SK-N-SH treated with all-trans-retinoic acid at 6 μM for 48 hours (cell line): ENCODE results near the gene HEPHL1.

ENCODE experiments used
- ATAC-seq: fragments of 200-7000 bp; cut with Tn5 transposase; 3 replicates; pipeline ENCODE4 v1.9.1; 2020; ENCODE audit warnings: mild to moderate bottlenecking, moderate library complexity
- ARNTL ChIP-seq: fragments of 450-650 bp; formaldehyde crosslinking; IDR thresholded peaks from 2 replicates; pipeline ENCODE4 v1.5.0; 2020; ENCODE audit warnings: low read depth, mild to moderate bottlenecking, moderate library complexity, borderline replicate concordance
- CREB5 ChIP-seq: fragments of 250-450 bp; sonication (Bioruptor Pico); IDR thresholded peaks from 2 replicates; pipeline ENCODE4 v1.5.1; 2020; ENCODE audit warnings: low read depth, mild to moderate bottlenecking, moderate library complexity
- CSDC2 ChIP-seq: fragments of 250-450 bp; sonication (Bioruptor Pico); IDR thresholded peaks from 2 replicates; pipeline ENCODE4 v1.5.0; 2020; ENCODE audit warnings: mild to moderate bottlenecking, moderate library complexity
- ESRRG ChIP-seq: fragments of 250-450 bp; sonication (Bioruptor Pico); IDR thresholded peaks from 2 replicates; pipeline ENCODE4 v1.6.1; 2021; ENCODE audit warnings: mild to moderate bottlenecking
- GLIS3 ChIP-seq: fragments of 250-450 bp; sonication (Bioruptor Pico); IDR thresholded peaks from 2 replicates; pipeline ENCODE4 v1.5.0; 2020; ENCODE audit warnings: mild to moderate bottlenecking, moderate library complexity
- ISL1 ChIP-seq: fragments of 250-450 bp; sonication (Bioruptor Pico); IDR thresholded peaks from 2 replicates; pipeline ENCODE4 v2.1.2; 2022; ENCODE audit warnings: mild to moderate bottlenecking, moderate library complexity
- POU6F1 ChIP-seq: fragments of 250-450 bp; sonication (Bioruptor Pico); IDR thresholded peaks from 2 replicates; pipeline ENCODE4 v1.8.0; 2021; ENCODE audit warnings: low read depth, mild to moderate bottlenecking, moderate library complexity, borderline replicate concordance
- PPARA ChIP-seq: fragments of 250-450 bp; sonication (Bioruptor Pico); IDR thresholded peaks from 2 replicates; pipeline ENCODE4 v1.5.0; 2020; ENCODE audit warnings: mild to moderate bottlenecking, borderline replicate concordance
- SNAI2 ChIP-seq: fragments of 250-450 bp; sonication (Bioruptor Pico); IDR thresholded peaks from 2 replicates; pipeline ENCODE4 v1.5.0; 2020; ENCODE audit warnings: mild to moderate bottlenecking, moderate library complexity
- TCF4 ChIP-seq: fragments of 250-450 bp; sonication (Bioruptor Pico); IDR thresholded peaks from 2 replicates; pipeline ENCODE4 v1.8.0; 2021; ENCODE audit warnings: mild to moderate bottlenecking, moderate library complexity, borderline replicate concordance
- TSHZ2 ChIP-seq: fragments of 250-450 bp; sonication (Bioruptor Pico); IDR thresholded peaks from 2 replicates; pipeline ENCODE4 v1.5.0; 2020; ENCODE audit warnings: mild to moderate bottlenecking, moderate library complexity
- ZFP3 ChIP-seq: fragments of 250-450 bp; sonication (Bioruptor Pico); IDR thresholded peaks from 2 replicates; pipeline ENCODE4 v1.5.0; 2020; ENCODE audit warnings: mild to moderate bottlenecking, moderate library complexity
- ZFP30 ChIP-seq: fragments of 450-650 bp; formaldehyde crosslinking; IDR thresholded peaks from 2 replicates; pipeline ENCODE4 v1.5.0; 2022; ENCODE audit warnings: mild to moderate bottlenecking, moderate library complexity
- ZNF8 ChIP-seq: fragments of 450-650 bp; formaldehyde crosslinking; IDR thresholded peaks from 2 replicates; pipeline ENCODE4 v1.5.0; 2020; ENCODE audit warnings: mild to moderate bottlenecking, moderate library complexity

HEPHL1 gene

GRCh38 chr11:94139416-94139815, 118.3 kb downstream of the HEPHL1 start (continued):
- TF ChIP-seq ZFP30 (CRISPR knock-in tag) (no peak), PPARA (CRISPR knock-in tag) (no peak), ZFP3 (CRISPR knock-in tag) (no peak), SNAI2 (CRISPR knock-in tag) (no peak), CREB5 (CRISPR knock-in tag) (no peak), ZNF8 (CRISPR knock-in tag) (no peak), CSDC2 (CRISPR knock-in tag) (no peak)

- no peak for ATAC-seq
- TF ChIP-seq TSHZ2 (CRISPR knock-in tag) (no peak), TCF4 (no peak), POU6F1 (CRISPR knock-in tag) (no peak)
- TF ChIP-seq, all 23 proteins: peak for 0
These were observed 119.1 kb downstream of the HEPHL1 start for GRCh38 chr11:94140154-94140655.

- TF ChIP-seq GLIS3 (CRISPR knock-in tag) (no peak), TSHZ2 (CRISPR knock-in tag) (no peak)
- ATAC-seq: peak; percentile 57
These were observed 120.6 kb downstream of the HEPHL1 start for GRCh38 chr11:94141511-94142307.

GRCh38 chr11:94142308-94143281, 121.4 kb downstream of the HEPHL1 start:
- ATAC-seq: peak; percentile 61
- TF ChIP-seq ARNTL (CRISPR knock-in tag): no peak
- TF ChIP-seq CREB5 (CRISPR knock-in tag): 0 out of 2 replicates have a peak, but pooled peaks have one; percentile 13
- 0 out of 2 replicates have a peak, but pooled peaks have one; percentile 51 for TF ChIP-seq ESRRG (CRISPR knock-in tag)
- peak; percentile 73 for TF ChIP-seq ISL1
- no peak for TF ChIP-seq GLIS3 (CRISPR knock-in tag)
- TF ChIP-seq ZFP3 (CRISPR knock-in tag): 0 out of 2 replicates have a peak, but pooled peaks have one; percentile 23
